ENCODE measurements around the gene CCND2.

GRCh38 chr12:4267704-4268328 is 5.7 kb upstream of the CCND2 start:
- TF ChIP-seq, protein P1, sequence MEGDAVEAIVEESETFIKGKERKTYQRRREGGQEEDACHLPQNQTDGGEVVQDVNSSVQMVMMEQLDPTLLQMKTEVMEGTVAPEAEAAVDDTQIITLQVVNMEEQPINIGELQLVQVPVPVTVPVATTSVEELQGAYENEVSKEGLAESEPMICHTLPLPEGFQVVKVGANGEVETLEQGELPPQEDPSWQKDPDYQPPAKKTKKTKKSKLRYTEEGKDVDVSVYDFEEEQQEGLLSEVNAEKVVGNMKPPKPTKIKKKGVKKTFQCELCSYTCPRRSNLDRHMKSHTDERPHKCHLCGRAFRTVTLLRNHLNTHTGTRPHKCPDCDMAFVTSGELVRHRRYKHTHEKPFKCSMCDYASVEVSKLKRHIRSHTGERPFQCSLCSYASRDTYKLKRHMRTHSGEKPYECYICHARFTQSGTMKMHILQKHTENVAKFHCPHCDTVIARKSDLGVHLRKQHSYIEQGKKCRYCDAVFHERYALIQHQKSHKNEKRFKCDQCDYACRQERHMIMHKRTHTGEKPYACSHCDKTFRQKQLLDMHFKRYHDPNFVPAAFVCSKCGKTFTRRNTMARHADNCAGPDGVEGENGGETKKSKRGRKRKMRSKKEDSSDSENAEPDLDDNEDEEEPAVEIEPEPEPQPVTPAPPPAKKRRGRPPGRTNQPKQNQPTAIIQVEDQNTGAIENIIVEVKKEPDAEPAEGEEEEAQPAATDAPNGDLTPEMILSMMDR (IDR thresholded peaks at IDR 0.05; ENCODE audit: low read depth, low read length): no peak
- no peak for TF ChIP-seq POLR2A (IDR thresholded peaks at IDR 0.05; ENCODE audit: extremely low read depth, insufficient read length)
- no peak for TF ChIP-seq MYC (IDR thresholded peaks at IDR 0.05; ENCODE audit: low read depth, low read length)
